Caco-2 (cell line): Measurements from ENCODE around the gene FAM167B. TPM values are rescaled to one million over a fixed set of nuclear protein-coding genes. Genes with fewer than 3 reads are reported as not detected.

Experiments used
- Bru-seq: library from RNA; stranded (reverse); fragments of 400-500 nt; gene quantifications from one replicate; lab custom pipeline; 2021; lab: Mats Ljungman, UMichigan
- BruChase-seq, 2 experiments: library from RNA; stranded (reverse); fragments of 400-500 nt; gene quantifications; one replicate each; lab custom pipeline; 2021; lab: Mats Ljungman, UMichigan
- BruUV-seq: library from RNA; stranded (reverse); fragments of 400-500 nt; replicated peaks from 2 replicates; lab custom pipeline; 2021; lab: Mats Ljungman, UMichigan
- CTCF ChIA-PET: fragments of 300-600 bp; sonication (Branson Sonifier 250); formaldehyde crosslinking; loops from one replicate; lab custom pipeline; 2022; ENCODE audit warnings: antibody characterized with exemption; lab: Charles Lee
- POLR2A ChIA-PET: fragments of 300-600 bp; sonication (Branson Sonifier 250); formaldehyde crosslinking; loops from one replicate; lab custom pipeline; 2022; ENCODE audit warnings: antibody characterized with exemption; lab: Charles Lee
- DNase-seq, 2 experiments: peaks; one replicate each; pipeline versions ENCODE4 v3.0.0 to v3.0.0-alpha.2; 2020 to 2022
- H3K27me3 ChIP-seq: replicated peaks from 2 replicates; pipeline ENCODE4 v1.6.0; 2011; ENCODE audit warnings: low read length; ENCODE audit not compliant: control insufficient read depth, insufficient read depth
- H3K36me3 ChIP-seq: 2 replicates; pipeline ENCODE4 v1.5.1; 2011; ENCODE audit warnings: low read length; ENCODE audit not compliant: control insufficient read depth, insufficient read depth
- H3K4me1 ChIP-seq: fragments of 250-450 bp; sonication (Bioruptor Pico); 2 replicates; pipeline ENCODE4 v1.5.1; 2020; ENCODE audit warnings: mild to moderate bottlenecking
- H3K4me3 ChIP-seq: 2 replicates; pipeline ENCODE4 v1.5.1; 2011; ENCODE audit warnings: low read depth, mild to moderate bottlenecking, control low read depth, low read length
- H3K9me3 ChIP-seq: fragments of 250-450 bp; sonication (Bioruptor Pico); 2 replicates; pipeline ENCODE4 v1.5.1; 2020; ENCODE audit warnings: mild to moderate bottlenecking, moderate library complexity
- H3K27ac Mint-ChIP-seq: one replicate; pipeline ENCODE4 v1.8.0; 2022; ENCODE audit warnings: mixed read lengths; ENCODE audit not compliant: unreplicated experiment
- H3K27me3 Mint-ChIP-seq: one replicate; pipeline ENCODE4 v1.8.0; 2022; ENCODE audit warnings: mixed read lengths; ENCODE audit not compliant: insufficient read depth, unreplicated experiment
- H3K36me3 Mint-ChIP-seq: one replicate; pipeline ENCODE4 v1.8.0; 2022; ENCODE audit warnings: mild to moderate bottlenecking, mixed read lengths; ENCODE audit not compliant: insufficient read depth, unreplicated experiment
- H3K4me1 Mint-ChIP-seq: one replicate; pipeline ENCODE4 v1.8.0; 2022; ENCODE audit warnings: low read depth, mixed read lengths; ENCODE audit not compliant: unreplicated experiment
- H3K4me3 Mint-ChIP-seq: one replicate; pipeline ENCODE4 v1.8.0; 2022; ENCODE audit warnings: mild to moderate bottlenecking, moderate library complexity, mixed read lengths; ENCODE audit not compliant: unreplicated experiment
- H3K9me3 Mint-ChIP-seq: one replicate; pipeline ENCODE4 v1.8.0; 2022; ENCODE audit warnings: mixed read lengths; ENCODE audit not compliant: unreplicated experiment
- CTCF ChIP-seq, 2 experiments: fragments of 200-600 bp in 1 of 2; IDR thresholded peaks; 1 replicate in 1 of 2; 2 replicates in 1 of 2; pipeline versions ENCODE4 v1.5.1 to v1.8.0; 2011 to 2022; ENCODE audit warnings: antibody characterized with exemption in 1 of 2, control low read depth in 1 of 2, inconsistent platforms in 1 of 2, low read depth in 1 of 2, low read length in 1 of 2, mild to moderate bottlenecking in 1 of 2, moderate library complexity in 1 of 2; ENCODE audit not compliant: insufficient read depth in 1 of 2, severe bottlenecking in 1 of 2, unreplicated experiment in 1 of 2
- intact Hi-C: fragments of 100-400 bp; cut with micrococcal nuclease; formaldehyde crosslinking; loops from one replicate; pipeline ENCODE4 v1.10.0; 2022; ENCODE audit not compliant: unreplicated experiment
- long read RNA-seq: library from polyadenylated mRNA; stranded (forward); transcript quantifications from one replicate; pipeline ENCODE4 v2.0.0, GENCODE V29; 2022
- total RNA-seq: library from RNA; stranded (reverse); gene quantifications from 2 replicates; pipeline ENCODE4 v1.2.3, GENCODE V29; 2022

Gene FAM167B
- total RNA-seq (0.34 and 0.70 TPM in 2 replicates), Bru-seq, nascent RNA (percentile 19 among the genes with signal in this experiment), BruChase-seq, experiment 1, labeled RNA remaining after a 2-hour chase (percentile 26 among the genes with signal in this experiment), BruChase-seq, experiment 2, labeled RNA remaining after a 6-hour chase (percentile 28 among the genes with signal in this experiment)
- long read RNA-seq, result 0 reads

- no peaks in the 10 kb centered on the region for H3K9me3 ChIP-seq
- no TSS peak for BruUV-seq
- TF ChIP-seq CTCF (IDR thresholded peaks at IDR 0.05; ENCODE audit: insufficient read depth in 1 of 2, low read depth in 1 of 2, low read length in 1 of 2, severe bottlenecking in 1 of 2, unreplicated experiment in 1 of 2), result no peak
- no peaks in the 10 kb centered on the region for H3K27me3 ChIP-seq
- no peak within 1 kb of the TSS for H3K27ac Mint-ChIP-seq
- intact Hi-C loops, result no loop called here
- H3K27me3 Mint-ChIP-seq, result no peaks in the 10 kb centered on the region
- no peaks in the 10 kb centered on the region for H3K4me1 ChIP-seq
- no peak within 1 kb of the TSS for H3K4me3 Mint-ChIP-seq
- no peaks in the 10 kb centered on the region for H3K36me3 Mint-ChIP-seq
- POLR2A ChIA-PET, result no interaction called here
- no peaks in the 10 kb centered on the region for H3K4me1 Mint-ChIP-seq
- DNase-seq, result no peak
- H3K9me3 Mint-ChIP-seq, result no peaks in the 10 kb centered on the region
- H3K36me3 ChIP-seq, result no peaks in the 10 kb centered on the region
- no peak within 1 kb of the TSS for H3K4me3 ChIP-seq
- CTCF ChIA-PET, result no interaction called here
These were observed at the start of gene FAM167B for GRCh38 chr1:32246888-32247273. Gene FAM167B, plus strand, starts transcription at chr1:32247222. Its CDS starts 200 bp downstream, at chr1:32247422.

GRCh38 chr1:32197837-32198236, 49.2 kb upstream of the FAM167B start:
- H3K9me3 ChIP-seq, result no peaks in the 10 kb centered on the region
- Mint-ChIP-seq H3K36me3 (peaks cover 47% of the 10 kb centered on the region), H3K27me3 (no peaks in the 10 kb centered on the region), H3K4me3 (no peak overlapping the region), H3K4me1 (no peaks in the 10 kb centered on the region), H3K9me3 (no peaks in the 10 kb centered on the region), H3K27ac (no peak overlapping the region)
- no peaks in the 10 kb centered on the region for H3K27me3 ChIP-seq
- intact Hi-C loops, result no loop called here
- no peak for TF ChIP-seq CTCF (IDR thresholded peaks at IDR 0.05; ENCODE audit: insufficient read depth in 1 of 2, low read depth in 1 of 2, low read length in 1 of 2, severe bottlenecking in 1 of 2, unreplicated experiment in 1 of 2)
- no peaks in the 10 kb centered on the region for H3K36me3 ChIP-seq
- no peak overlapping the region for H3K4me3 ChIP-seq
- no peak for DNase-seq
- BruUV-seq, result no TSS peak
- ChIA-PET POLR2A (no interaction called here), CTCF (interaction anchor here (0.7 kb wide), 1 partner anchor 409 kb away, joined by 3 read pairs; no protein-coding TSS in a partner anchor)
- peaks cover 4% of the 10 kb centered on the region; the same call in 1 of the 2 replicates for H3K4me1 ChIP-seq

- Mint-ChIP-seq H3K9me3 (no peaks in the 10 kb centered on the region), H3K4me3 (no peak overlapping the region), H3K4me1 (no peaks in the 10 kb centered on the region), H3K36me3 (peaks cover 42% of the 10 kb centered on the region), H3K27me3 (no peaks in the 10 kb centered on the region), H3K27ac (no peak overlapping the region)
- Histone ChIP-seq H3K4me1 (peaks cover 4% of the 10 kb centered on the region; the same call in 1 of the 2 replicates), H3K27me3 (no peaks in the 10 kb centered on the region), H3K4me3 (no peak overlapping the region), H3K36me3 (no peaks in the 10 kb centered on the region), H3K9me3 (no peaks in the 10 kb centered on the region)
- intact Hi-C loops, result no loop called here
- ChIA-PET POLR2A (no interaction called here), CTCF (no interaction called here)
- no peak for DNase-seq
- no peak for TF ChIP-seq CTCF (IDR thresholded peaks at IDR 0.05; ENCODE audit: insufficient read depth in 1 of 2, low read depth in 1 of 2, low read length in 1 of 2, severe bottlenecking in 1 of 2, unreplicated experiment in 1 of 2)
- no TSS peak for BruUV-seq
These were observed 48.6 kb upstream of the FAM167B start for GRCh38 chr1:32198237-32199042.
